ENCODE data around the gene PRKCH. TPM values are rescaled to one million over a fixed set of nuclear protein-coding genes. Genes with fewer than 3 reads are reported as not detected.
A peak's percentile ranks its signal among the peaks of the same experiment; 100 is the strongest.

The PRKCH gene
- total and polyA plus RNA-seq, 8 donors, result 35.2 to 48.8 (median 43.1) TPM

- Histone ChIP-seq H3K27me3 (no peaks in the 10 kb centered on the region), H3K36me3 (no peaks in the 10 kb centered on the region), H3K4me1 (peaks cover 19 to 72% of the 10 kb centered on the region in 2 donors), H3K9me3 (no peaks in the 10 kb centered on the region), H3K4me3 (no peak overlapping the region), H3K27ac (peak overlapping the region in 1 of 2 donors; percentile 35)
- intact Hi-C loops (cut with DNase I), result no loop called here
- no peak for TF ChIP-seq CTCF (IDR thresholded peaks at IDR 0.05)
- ATAC-seq (no peak), DNase-seq (no peak)
Observed at GRCh38 chr14:61505815-61506809, 184.7 kb downstream of the PRKCH start.

- Histone ChIP-seq H3K9me3 (no peaks in the 10 kb centered on the region), H3K36me3 (no peaks in the 10 kb centered on the region), H3K27me3 (no peaks in the 10 kb centered on the region), H3K4me3 (no peak overlapping the region), H3K4me1 (peaks cover 17 to 72% of the 10 kb centered on the region in 2 donors), H3K27ac (no peak overlapping the region)
- intact Hi-C loops (cut with DNase I), result no loop called here
- no peak for TF ChIP-seq CTCF (IDR thresholded peaks at IDR 0.05)
- DNase-seq, result no peak
- ATAC-seq, result no peak
Observed at GRCh38 chr14:61508526-61508925, 187.1 kb downstream of the PRKCH start.

- peak overlapping the region; percentile 63 to 72 for H3K27ac ChIP-seq
- intact Hi-C loops (cut with DNase I), result no loop called here
- H3K4me1 ChIP-seq, result peaks cover 19 to 73% of the 10 kb centered on the region in 2 donors
Observed at GRCh38 chr14:61510736-61511557, 189.6 kb downstream of the PRKCH start.

GRCh38 chr14:61511558-61511948, 190.2 kb downstream of the PRKCH start:
- Histone ChIP-seq H3K9me3 (no peaks in the 10 kb centered on the region), H3K36me3 (no peaks in the 10 kb centered on the region), H3K4me1 (peaks cover 19 to 79% of the 10 kb centered on the region in 2 donors), H3K27ac (peak overlapping the region; percentile 63 to 72), H3K27me3 (no peaks in the 10 kb centered on the region), H3K4me3 (no peak overlapping the region)
- DNase-seq (no peak), ATAC-seq (peak; percentile 40)
- no peak for TF ChIP-seq CTCF (IDR thresholded peaks at IDR 0.05)
- intact Hi-C loops (cut with DNase I), result no loop called here

More at GRCh38 chr14:61510736-61511557, 189.6 kb downstream of the PRKCH start:
- Histone ChIP-seq H3K9me3 (no peaks in the 10 kb centered on the region), H3K36me3 (no peaks in the 10 kb centered on the region), H3K27me3 (no peaks in the 10 kb centered on the region), H3K4me3 (no peak overlapping the region)
- DNase-seq, result no peak
- no peak for TF ChIP-seq CTCF (IDR thresholded peaks at IDR 0.05)
- ATAC-seq, result no peak
